NCI-H526 (cell line): ENCODE results near the gene STX18.
"Not testable (repeated sequence)": the region's sequence is repeated elsewhere in the genome, so short reads cannot be mapped to it uniquely, and the experiment has no call there.

Experiments
- DNase-seq, 2 experiments: peaks; one replicate each; lab custom pipeline; 2025; lab: John Stamatoyannopoulos, UW

STX18 gene

GRCh38 chr4:4554234-4554633, 12.4 kb upstream of the STX18 start:
- DNase-seq: no peak

- DNase-seq: not testable (repeated sequence)
These were observed 10.2 kb upstream of the STX18 start for GRCh38 chr4:4552042-4552441.

GRCh38 chr4:4550161-4550560, 8.3 kb upstream of the STX18 start:
- not testable (repeated sequence) for DNase-seq

- DNase-seq: no peak
These were observed 7.7 kb upstream of the STX18 start for GRCh38 chr4:4549534-4549933.

GRCh38 chr4:4542774-4543485, 1.1 kb upstream of the STX18 start:
- DNase-seq: peak; percentile 25 to 54

- peak in 1 of 2 experiments; percentile 16 for DNase-seq
These were observed 712 bp downstream of the STX18 start for GRCh38 chr4:4541040-4541631.

GRCh38 chr4:4539481-4539880, 2.4 kb downstream of the STX18 start:
- DNase-seq: no peak

- no peak for DNase-seq
These were observed 6.3 kb downstream of the STX18 start for GRCh38 chr4:4535590-4535989.

- no peak for DNase-seq
These were observed 7.2 kb downstream of the STX18 start for GRCh38 chr4:4534515-4535145.

GRCh38 chr4:4533461-4534169, 8.2 kb downstream of the STX18 start:
- no peak for DNase-seq

- DNase-seq: no peak
These were observed 9.3 kb downstream of the STX18 start for GRCh38 chr4:4532371-4533154.

- no peak for DNase-seq
These were observed 12.5 kb downstream of the STX18 start for GRCh38 chr4:4529392-4529791.

GRCh38 chr4:4526401-4526800, 15.4 kb downstream of the STX18 start:
- DNase-seq: no peak

GRCh38 chr4:4524364-4524763, 17.5 kb downstream of the STX18 start:
- no peak for DNase-seq

GRCh38 chr4:4521731-4522130, 20.1 kb downstream of the STX18 start:
- DNase-seq: no peak

- no peak for DNase-seq
These were observed 20.7 kb downstream of the STX18 start for GRCh38 chr4:4521136-4521535.

- DNase-seq: peak in 1 of 2 experiments; percentile 11
These were observed 22.5 kb downstream of the STX18 start for GRCh38 chr4:4519297-4519894.

GRCh38 chr4:4518747-4519146, 23.1 kb downstream of the STX18 start:
- no peak for DNase-seq

GRCh38 chr4:4514786-4515185, 27.1 kb downstream of the STX18 start:
- DNase-seq: no peak

- DNase-seq: no peak
These were observed 29.6 kb downstream of the STX18 start for GRCh38 chr4:4512282-4512681.

GRCh38 chr4:4510641-4511040, 31.2 kb downstream of the STX18 start:
- DNase-seq: not testable (repeated sequence)
